Mesodermal cell (in vitro differentiated cells): Measurements from ENCODE around the gene DNAH10.

ENCODE experiments used
- H3K27ac ChIP-seq: 2 replicates; pipeline ENCODE4 v1.7.0; 2013; ENCODE audit warnings: mild to moderate bottlenecking, low read depth, low read length, moderate library complexity; ENCODE audit not compliant: severe bottlenecking
- H3K36me3 ChIP-seq: 2 replicates; pipeline ENCODE4 v1.7.1; 2013; ENCODE audit warnings: mild to moderate bottlenecking, low read length, moderate library complexity; ENCODE audit not compliant: control insufficient read depth, insufficient read depth
- H3K4me1 ChIP-seq: one replicate; pipeline ENCODE4 v1.7.1; 2013; ENCODE audit warnings: mild to moderate bottlenecking, low read length; ENCODE audit not compliant: insufficient read depth, control insufficient read depth, poor library complexity, severe bottlenecking
- H3K4me3 ChIP-seq: 2 replicates; pipeline ENCODE4 v1.7.0; 2013; ENCODE audit warnings: low read length, control low read depth, mild to moderate bottlenecking; ENCODE audit not compliant: insufficient read depth, poor library complexity, severe bottlenecking; ENCODE audit errors: extremely low read depth
- H3K9me3 ChIP-seq: 2 replicates; pipeline ENCODE4 v1.7.1; 2013; ENCODE audit warnings: mild to moderate bottlenecking, low read length, moderate library complexity; ENCODE audit not compliant: control insufficient read depth
- WGBS, 2 experiments: methylation state at CpG; one replicate each; pipeline ENCODE4 v1.1.5; 2013; ENCODE audit warnings: missing lambda C conversion rate in 2 of 2; ENCODE audit not compliant: insufficient coverage in 2 of 2; 5-methylcytosine and 5-hydroxymethylcytosine counted together

Gene DNAH10

DNA sequence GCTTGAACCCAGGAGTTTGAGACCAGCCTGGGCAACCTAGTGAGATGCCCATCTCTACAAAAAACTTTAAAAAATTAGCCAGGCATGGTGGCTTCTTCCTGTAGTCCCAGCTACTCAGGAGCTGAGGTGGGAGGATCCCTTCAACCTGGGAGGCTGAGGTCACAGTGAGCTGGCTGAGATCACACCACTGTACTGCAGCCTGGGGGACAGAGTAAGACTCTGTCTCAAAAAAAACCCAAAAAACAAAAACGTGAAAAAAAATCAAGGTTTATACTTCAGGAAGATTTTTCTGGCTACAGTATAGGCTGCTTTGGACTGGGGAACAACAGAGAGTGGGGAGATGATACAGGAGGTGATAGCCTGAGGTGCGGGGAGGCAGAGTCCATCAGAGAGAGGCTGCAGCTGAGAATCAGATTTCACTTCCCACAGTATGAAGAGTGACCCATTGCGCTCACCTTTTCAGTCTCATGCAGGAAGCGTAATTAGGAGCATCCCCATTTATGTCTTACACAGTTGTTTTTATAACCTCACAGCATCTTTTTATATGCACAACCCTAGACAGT is 28.9 kb downstream of the DNAH10 start:
- 73 to 86% methylated on average over 2 to 3 of the region's 4 CpGs for WGBS, 2 experiments
- Histone ChIP-seq H3K4me1 (no peaks in the 10 kb centered on the region), H3K27ac (no peak overlapping the region), H3K36me3 (no peaks in the 10 kb centered on the region), H3K4me3 (no peak overlapping the region), H3K9me3 (no peaks in the 10 kb centered on the region)

GRCh38 chr12:123794027-123794426 is 31.9 kb downstream of the DNAH10 start:
- Histone ChIP-seq H3K9me3 (no peaks in the 10 kb centered on the region), H3K4me3 (no peak overlapping the region), H3K4me1 (no peaks in the 10 kb centered on the region), H3K27ac (no peak overlapping the region), H3K36me3 (no peaks in the 10 kb centered on the region)
- 89 to 95% methylated on average over 3 to 4 of the region's 7 CpGs for WGBS, 2 experiments

DNA sequence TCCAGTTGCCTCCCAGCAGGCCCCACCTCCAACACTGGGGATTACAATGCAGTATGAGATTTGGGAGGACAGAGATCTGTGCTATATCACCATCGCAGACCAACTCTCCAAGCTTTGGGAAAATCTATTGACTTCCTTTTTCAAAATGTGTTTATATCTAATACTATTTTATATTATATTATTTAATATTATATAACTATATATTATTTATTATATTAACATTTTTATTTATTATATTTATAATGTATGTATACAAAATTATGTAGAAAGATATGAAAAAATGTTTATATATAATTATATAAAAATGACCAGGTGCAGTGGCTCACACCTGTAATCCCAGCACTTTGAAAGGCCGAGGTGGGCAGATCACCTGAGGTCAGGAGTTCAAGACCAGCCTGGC is 36.4 kb downstream of the DNAH10 start:
- no peaks in the 10 kb centered on the region for H3K4me1 ChIP-seq
- WGBS, 2 experiments, result no CpG with 5 or more reads among the region's 2 CpGs
- H3K9me3 ChIP-seq, result no peaks in the 10 kb centered on the region
- H3K4me3 ChIP-seq, result no peak overlapping the region
- no peak overlapping the region for H3K27ac ChIP-seq
- H3K36me3 ChIP-seq, result no peaks in the 10 kb centered on the region

- 96 to 97% methylated on average over 12 to 13 of the region's 13 CpGs for WGBS, 2 experiments
- no peaks in the 10 kb centered on the region for H3K36me3 ChIP-seq
- H3K4me1 ChIP-seq, result no peaks in the 10 kb centered on the region
- H3K9me3 ChIP-seq, result no peaks in the 10 kb centered on the region
- no peak overlapping the region for H3K4me3 ChIP-seq
- no peak overlapping the region for H3K27ac ChIP-seq
Measured at GRCh38 chr12:123799227-123799626, 37.1 kb downstream of the DNAH10 start.

GRCh38 chr12:123801573-123802178 is 39.6 kb downstream of the DNAH10 start:
- no peaks in the 10 kb centered on the region for H3K9me3 ChIP-seq
- no peak overlapping the region for H3K4me3 ChIP-seq
- no peaks in the 10 kb centered on the region for H3K36me3 ChIP-seq
- no peak overlapping the region for H3K27ac ChIP-seq
- 54 to 75% methylated on average over 3 to 4 of the region's 8 CpGs for WGBS, 2 experiments
- H3K4me1 ChIP-seq, result no peaks in the 10 kb centered on the region

DNA sequence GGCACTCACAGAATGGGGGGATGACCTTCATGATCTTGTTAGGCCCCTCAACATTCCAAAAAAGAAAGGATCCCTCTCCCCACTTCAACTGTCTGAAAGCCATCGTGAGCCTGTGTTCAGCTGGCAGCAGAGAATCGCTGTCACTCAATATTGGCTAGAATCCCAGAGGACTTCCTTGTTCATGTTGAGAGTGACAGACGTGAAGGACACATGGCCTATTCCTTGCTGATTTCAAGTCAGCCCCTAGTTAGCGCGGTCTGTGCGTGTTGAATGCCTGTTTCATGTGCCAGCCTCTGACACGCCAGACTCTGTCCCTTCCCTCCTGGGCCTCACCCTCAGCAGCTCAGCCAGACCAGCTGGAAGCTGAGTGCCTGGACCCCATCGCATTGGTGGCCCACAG is 43.1 kb downstream of the DNAH10 start:
- WGBS, 2 experiments, result 97 to 99% methylated on average over 8 of the region's 8 CpGs
- peaks cover 5% of the 10 kb centered on the region for H3K4me1 ChIP-seq
- no peak overlapping the region for H3K4me3 ChIP-seq
- H3K9me3 ChIP-seq, result no peaks in the 10 kb centered on the region
- no peak overlapping the region for H3K27ac ChIP-seq
- no peaks in the 10 kb centered on the region for H3K36me3 ChIP-seq

- Histone ChIP-seq H3K9me3 (no peaks in the 10 kb centered on the region), H3K4me3 (no peak overlapping the region), H3K27ac (no peak overlapping the region), H3K4me1 (peaks cover 5% of the 10 kb centered on the region), H3K36me3 (no peaks in the 10 kb centered on the region)
- WGBS, 2 experiments, result 63 to 70% methylated on average over 4 of the region's 4 CpGs
Measured at GRCh38 chr12:123807002-123807401, 44.9 kb downstream of the DNAH10 start.

GRCh38 chr12:123807670-123808069 is 45.6 kb downstream of the DNAH10 start:
- Histone ChIP-seq H3K4me3 (no peak overlapping the region), H3K27ac (peak overlapping the region; percentile 29)
- 45 to 49% methylated on average over 2 of the region's 2 CpGs for WGBS, 2 experiments

DNA sequence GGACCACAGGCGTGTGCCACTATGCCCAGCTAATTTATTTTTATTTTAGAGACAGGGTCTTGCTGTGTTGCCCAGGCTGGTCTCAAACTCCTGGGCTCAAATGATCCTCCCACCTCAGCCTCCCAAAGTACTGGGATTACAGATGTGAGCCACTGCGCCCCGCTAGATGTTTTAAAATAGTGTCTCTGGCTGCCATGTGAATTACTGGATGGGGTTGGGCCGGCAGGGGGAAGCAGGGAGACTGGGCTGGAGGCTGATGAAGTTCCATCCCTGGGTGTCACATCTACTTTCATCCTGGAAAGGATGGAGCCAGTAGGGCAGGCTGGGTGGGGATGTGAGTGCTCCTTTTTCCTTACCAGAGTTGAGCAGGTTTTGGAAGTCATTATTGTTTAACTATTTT is 46.1 kb downstream of the DNAH10 start:
- Histone ChIP-seq H3K9me3 (no peaks in the 10 kb centered on the region), H3K27ac (no peak overlapping the region), H3K36me3 (no peaks in the 10 kb centered on the region), H3K4me3 (no peak overlapping the region), H3K4me1 (peaks cover 5% of the 10 kb centered on the region)
- 50 to 57% methylated on average over 1 to 3 of the region's 4 CpGs for WGBS, 2 experiments

More at GRCh38 chr12:123807670-123808069, 45.6 kb downstream of the DNAH10 start:
- Histone ChIP-seq H3K9me3 (no peaks in the 10 kb centered on the region), H3K4me1 (peaks cover 5% of the 10 kb centered on the region), H3K36me3 (no peaks in the 10 kb centered on the region)

- 88 to 100% methylated on average over 4 of the region's 7 CpGs for WGBS, 2 experiments
- Histone ChIP-seq H3K36me3 (no peaks in the 10 kb centered on the region), H3K4me3 (no peak overlapping the region), H3K4me1 (no peaks in the 10 kb centered on the region), H3K27ac (no peak overlapping the region), H3K9me3 (peaks cover 11% of the 10 kb centered on the region)
Measured at GRCh38 chr12:123813349-123813748, 51.2 kb downstream of the DNAH10 start.

- Histone ChIP-seq H3K36me3 (no peaks in the 10 kb centered on the region), H3K27ac (no peak overlapping the region), H3K9me3 (peaks cover 11% of the 10 kb centered on the region), H3K4me3 (no peak overlapping the region), H3K4me1 (no peaks in the 10 kb centered on the region)
- 75% methylated on average over 1 of the region's 2 CpGs; no CpG with 5 or more reads in 1 of the 2 experiments for WGBS, 2 experiments
Measured at GRCh38 chr12:123815968-123816367, 53.9 kb downstream of the DNAH10 start.
